ENCODE measurements around the gene SRMS. TPM values are rescaled to one million over a fixed set of nuclear protein-coding genes. Genes with fewer than 3 reads are reported as not detected.
A peak's percentile ranks its signal among the peaks of the same experiment; 100 is the strongest.

The SRMS gene
- total RNA-seq, 1 donor from 2014 or later, result not detected

- H3K4me1 ChIP-seq (ENCODE audit: control insufficient read depth in 3 of 3, insufficient read depth in 3 of 3, low read length in 3 of 3), result peaks cover 5 to 11% (median 8%) of the 10 kb centered on the region in 3 donors
- H3K27ac ChIP-seq (ENCODE audit: low read depth, low read length), result no peak overlapping the region
- H3K27me3 ChIP-seq (ENCODE audit: control insufficient read depth in 3 of 3, insufficient read depth in 3 of 3, low read length in 3 of 3), result peaks cover 0 to 20% (median 14%) of the 10 kb centered on the region in 3 donors
- H3K36me3 ChIP-seq (ENCODE audit: control insufficient read depth in 3 of 3, insufficient read depth in 3 of 3, low read length in 3 of 3), result no peaks in the 10 kb centered on the region
- no peaks in the 10 kb centered on the region for H3K9me3 ChIP-seq (ENCODE audit: control insufficient read depth in 3 of 3, low read length in 3 of 3)
- H3K9ac ChIP-seq (ENCODE audit: low read depth in 1 of 3, low read length in 3 of 3), result no peak overlapping the region
- no peak overlapping the region for H3K4me3 ChIP-seq (ENCODE audit: low read length in 3 of 3)
These were observed 31.6 kb upstream of the SRMS start for GRCh38 chr20:63579017-63579694.

GRCh38 chr20:63578224-63579016 lies 30.9 kb upstream of the SRMS start:
- Histone ChIP-seq H3K4me3 (ENCODE audit: low read length in 3 of 3) (no peak overlapping the region), H3K27ac (ENCODE audit: low read depth, low read length) (no peak overlapping the region), H3K9ac (ENCODE audit: low read depth in 1 of 3, low read length in 3 of 3) (no peak overlapping the region), H3K36me3 (ENCODE audit: control insufficient read depth in 3 of 3, insufficient read depth in 3 of 3, low read length in 3 of 3) (no peaks in the 10 kb centered on the region), H3K9me3 (ENCODE audit: control insufficient read depth in 3 of 3, low read length in 3 of 3) (no peaks in the 10 kb centered on the region), H3K4me1 (ENCODE audit: control insufficient read depth in 3 of 3, insufficient read depth in 3 of 3, low read length in 3 of 3) (peaks cover 10 to 15% (median 10%) of the 10 kb centered on the region in 3 donors), H3K27me3 (ENCODE audit: control insufficient read depth in 3 of 3, insufficient read depth in 3 of 3, low read length in 3 of 3) (peaks cover 2 to 24% (median 14%) of the 10 kb centered on the region in 3 donors)

- H3K36me3 ChIP-seq (ENCODE audit: control insufficient read depth in 3 of 3, insufficient read depth in 3 of 3, low read length in 3 of 3), result no peaks in the 10 kb centered on the region
- H3K4me3 ChIP-seq (ENCODE audit: low read length in 3 of 3), result peak overlapping the region in 1 of 3 donors; percentile 22
- H3K27me3 ChIP-seq (ENCODE audit: control insufficient read depth in 3 of 3, insufficient read depth in 3 of 3, low read length in 3 of 3), result peaks cover 9 to 34% (median 20%) of the 10 kb centered on the region in 3 donors
- H3K9me3 ChIP-seq (ENCODE audit: control insufficient read depth in 3 of 3, low read length in 3 of 3), result no peaks in the 10 kb centered on the region
- H3K4me1 ChIP-seq (ENCODE audit: control insufficient read depth in 3 of 3, insufficient read depth in 3 of 3, low read length in 3 of 3), result peaks cover 16 to 22% (median 17%) of the 10 kb centered on the region in 3 donors
- peak overlapping the region in 1 of 3 donors; percentile 25 for H3K9ac ChIP-seq (ENCODE audit: low read depth in 1 of 3, low read length in 3 of 3)
- H3K27ac ChIP-seq (ENCODE audit: low read depth, low read length), result no peak overlapping the region
These were observed 29.9 kb upstream of the SRMS start for GRCh38 chr20:63577317-63577894.

- Histone ChIP-seq H3K27me3 (ENCODE audit: control insufficient read depth in 3 of 3, insufficient read depth in 3 of 3, low read length in 3 of 3) (peaks cover 9 to 41% (median 20%) of the 10 kb centered on the region in 3 donors), H3K4me3 (ENCODE audit: low read length in 3 of 3) (no peak overlapping the region), H3K27ac (ENCODE audit: low read depth, low read length) (no peak overlapping the region), H3K36me3 (ENCODE audit: control insufficient read depth in 3 of 3, insufficient read depth in 3 of 3, low read length in 3 of 3) (no peaks in the 10 kb centered on the region), H3K4me1 (ENCODE audit: control insufficient read depth in 3 of 3, insufficient read depth in 3 of 3, low read length in 3 of 3) (peaks cover 16 to 22% (median 17%) of the 10 kb centered on the region in 3 donors), H3K9me3 (ENCODE audit: control insufficient read depth in 3 of 3, low read length in 3 of 3) (no peaks in the 10 kb centered on the region), H3K9ac (ENCODE audit: low read depth in 1 of 3, low read length in 3 of 3) (no peak overlapping the region)
These were observed 28.8 kb upstream of the SRMS start for GRCh38 chr20:63576311-63576710.

GRCh38 chr20:63574829-63575743 lies 27.5 kb upstream of the SRMS start:
- H3K4me3 ChIP-seq (ENCODE audit: low read length in 3 of 3), result no peak overlapping the region

GRCh38 chr20:63574156-63574828 lies 26.7 kb upstream of the SRMS start, which contains the start of gene HELZ2:
HELZ2 (minus strand) TSS chr20:63574239; CDS start chr20:63572385, 1,854 bp downstream.
- Histone ChIP-seq H3K9ac (ENCODE audit: low read depth in 1 of 3, low read length in 3 of 3) (peak within 1 kb of the TSS; percentile 57 to 75 (median 74)), H3K27ac (ENCODE audit: low read depth, low read length) (peak within 1 kb of the TSS; percentile 30), H3K9me3 (ENCODE audit: control insufficient read depth in 3 of 3, low read length in 3 of 3) (no peaks in the 10 kb centered on the region), H3K36me3 (ENCODE audit: control insufficient read depth in 3 of 3, insufficient read depth in 3 of 3, low read length in 3 of 3) (no peaks in the 10 kb centered on the region), H3K4me1 (ENCODE audit: control insufficient read depth in 3 of 3, insufficient read depth in 3 of 3, low read length in 3 of 3) (peaks cover 16 to 22% (median 17%) of the 10 kb centered on the region in 3 donors), H3K27me3 (ENCODE audit: control insufficient read depth in 3 of 3, insufficient read depth in 3 of 3, low read length in 3 of 3) (peaks cover 17 to 40% (median 19%) of the 10 kb centered on the region in 3 donors), H3K4me3 (ENCODE audit: low read length in 3 of 3) (peak within 1 kb of the TSS; percentile 56 to 69 (median 64))

More at GRCh38 chr20:63574829-63575743, 27.5 kb upstream of the SRMS start:
- no peaks in the 10 kb centered on the region for H3K9me3 ChIP-seq (ENCODE audit: control insufficient read depth in 3 of 3, low read length in 3 of 3)
- no peak overlapping the region for H3K27ac ChIP-seq (ENCODE audit: low read depth, low read length)
- peaks cover 12 to 41% (median 20%) of the 10 kb centered on the region in 3 donors for H3K27me3 ChIP-seq (ENCODE audit: control insufficient read depth in 3 of 3, insufficient read depth in 3 of 3, low read length in 3 of 3)
- no peaks in the 10 kb centered on the region for H3K36me3 ChIP-seq (ENCODE audit: control insufficient read depth in 3 of 3, insufficient read depth in 3 of 3, low read length in 3 of 3)
- H3K9ac ChIP-seq (ENCODE audit: low read depth in 1 of 3, low read length in 3 of 3), result peak overlapping the region in 1 of 3 donors; percentile 53
- H3K4me1 ChIP-seq (ENCODE audit: control insufficient read depth in 3 of 3, insufficient read depth in 3 of 3, low read length in 3 of 3), result peaks cover 16 to 22% (median 17%) of the 10 kb centered on the region in 3 donors

GRCh38 chr20:63573647-63574131 lies 26.1 kb upstream of the SRMS start:
- Histone ChIP-seq H3K27ac (ENCODE audit: low read depth, low read length) (peak overlapping the region; percentile 30), H3K9me3 (ENCODE audit: control insufficient read depth in 3 of 3, low read length in 3 of 3) (no peaks in the 10 kb centered on the region), H3K4me3 (ENCODE audit: low read length in 3 of 3) (peak overlapping the region; percentile 56 to 69 (median 64)), H3K9ac (ENCODE audit: low read depth in 1 of 3, low read length in 3 of 3) (peak overlapping the region; percentile 57 to 75 (median 74)), H3K4me1 (ENCODE audit: control insufficient read depth in 3 of 3, insufficient read depth in 3 of 3, low read length in 3 of 3) (peaks cover 16 to 27% (median 17%) of the 10 kb centered on the region in 3 donors), H3K36me3 (ENCODE audit: control insufficient read depth in 3 of 3, insufficient read depth in 3 of 3, low read length in 3 of 3) (no peaks in the 10 kb centered on the region), H3K27me3 (ENCODE audit: control insufficient read depth in 3 of 3, insufficient read depth in 3 of 3, low read length in 3 of 3) (peaks cover 14 to 34% (median 21%) of the 10 kb centered on the region in 3 donors)

- Histone ChIP-seq H3K27ac (ENCODE audit: low read depth, low read length) (peak overlapping the region; percentile 30), H3K9me3 (ENCODE audit: control insufficient read depth in 3 of 3, low read length in 3 of 3) (no peaks in the 10 kb centered on the region), H3K4me3 (ENCODE audit: low read length in 3 of 3) (peak overlapping the region; percentile 56 to 69 (median 64)), H3K36me3 (ENCODE audit: control insufficient read depth in 3 of 3, insufficient read depth in 3 of 3, low read length in 3 of 3) (no peaks in the 10 kb centered on the region), H3K27me3 (ENCODE audit: control insufficient read depth in 3 of 3, insufficient read depth in 3 of 3, low read length in 3 of 3) (peaks cover 14 to 32% (median 21%) of the 10 kb centered on the region in 3 donors), H3K4me1 (ENCODE audit: control insufficient read depth in 3 of 3, insufficient read depth in 3 of 3, low read length in 3 of 3) (peaks cover 16 to 32% (median 17%) of the 10 kb centered on the region in 3 donors), H3K9ac (ENCODE audit: low read depth in 1 of 3, low read length in 3 of 3) (peak overlapping the region; percentile 57 to 75 (median 74))
These were observed 25.5 kb upstream of the SRMS start for GRCh38 chr20:63572788-63573646.
